Lower leg skin (tissue), 3 donors: ENCODE results near the gene ACR.

Experiments used
- POLR2A ChIP-seq, 2 donors: fragments of 450-650 bp; IDR thresholded peaks; one replicate each; pipeline ENCODE4 v1.6.1; 2016 to 2017; ENCODE audit warnings: antibody characterized with exemption in 2 of 2, mild to moderate bottlenecking in 1 of 2, moderate library complexity in 1 of 2
- TF ChIP-seq, protein P1 (sequence below), 3 donors: fragments of 450-650 bp; IDR thresholded peaks; one replicate each; pipeline ENCODE4 v1.5.1; 2016; ENCODE audit warnings: antibody characterized with exemption in 3 of 3, mild to moderate bottlenecking in 3 of 3, moderate library complexity in 2 of 3

GRCh38 chr22:50739894-50740293 lies 1.9 kb downstream of the ACR start:
- TF ChIP-seq, protein P1, sequence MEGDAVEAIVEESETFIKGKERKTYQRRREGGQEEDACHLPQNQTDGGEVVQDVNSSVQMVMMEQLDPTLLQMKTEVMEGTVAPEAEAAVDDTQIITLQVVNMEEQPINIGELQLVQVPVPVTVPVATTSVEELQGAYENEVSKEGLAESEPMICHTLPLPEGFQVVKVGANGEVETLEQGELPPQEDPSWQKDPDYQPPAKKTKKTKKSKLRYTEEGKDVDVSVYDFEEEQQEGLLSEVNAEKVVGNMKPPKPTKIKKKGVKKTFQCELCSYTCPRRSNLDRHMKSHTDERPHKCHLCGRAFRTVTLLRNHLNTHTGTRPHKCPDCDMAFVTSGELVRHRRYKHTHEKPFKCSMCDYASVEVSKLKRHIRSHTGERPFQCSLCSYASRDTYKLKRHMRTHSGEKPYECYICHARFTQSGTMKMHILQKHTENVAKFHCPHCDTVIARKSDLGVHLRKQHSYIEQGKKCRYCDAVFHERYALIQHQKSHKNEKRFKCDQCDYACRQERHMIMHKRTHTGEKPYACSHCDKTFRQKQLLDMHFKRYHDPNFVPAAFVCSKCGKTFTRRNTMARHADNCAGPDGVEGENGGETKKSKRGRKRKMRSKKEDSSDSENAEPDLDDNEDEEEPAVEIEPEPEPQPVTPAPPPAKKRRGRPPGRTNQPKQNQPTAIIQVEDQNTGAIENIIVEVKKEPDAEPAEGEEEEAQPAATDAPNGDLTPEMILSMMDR (IDR thresholded peaks at IDR 0.05), result no peak
- TF ChIP-seq POLR2A (IDR thresholded peaks at IDR 0.05), result no peak
